KMS-11 (cell line): Measurements from ENCODE around the gene GPC3.
A peak's percentile ranks its signal among the peaks of the same experiment; 100 is the strongest.

ENCODE experiments used
- H2AFZ ChIP-seq: fragments of 200-600 bp; sonication (generic); 2 replicates; pipeline ENCODE4 v1.6.1; 2016; ENCODE audit warnings: antibody characterized with exemption, mixed run types, low read depth
- H3K27ac ChIP-seq: fragments of 200-600 bp; sonication (generic); 2 replicates; pipeline ENCODE4 v1.6.1; 2016; ENCODE audit warnings: mild to moderate bottlenecking, mixed run types
- H3K27me3 ChIP-seq: fragments of 200-600 bp; sonication (generic); 2 replicates; pipeline ENCODE4 v1.6.1; 2017; ENCODE audit warnings: mild to moderate bottlenecking, low read depth, mixed run types, moderate library complexity; ENCODE audit not compliant: insufficient read depth
- H3K36me3 ChIP-seq: fragments of 200-600 bp; sonication (generic); 2 replicates; pipeline ENCODE4 v1.6.1; 2017; ENCODE audit warnings: mild to moderate bottlenecking, mixed run types; ENCODE audit not compliant: insufficient read depth
- H3K4me1 ChIP-seq: fragments of 200-600 bp; sonication (generic); 2 replicates; pipeline ENCODE4 v1.6.1; 2016; ENCODE audit warnings: mild to moderate bottlenecking, low read depth, mixed run types; ENCODE audit not compliant: poor library complexity, severe bottlenecking
- H3K4me2 ChIP-seq: fragments of 200-600 bp; sonication (generic); 2 replicates; pipeline ENCODE4 v1.7.0; 2016; ENCODE audit warnings: mild to moderate bottlenecking, mixed run types
- H3K4me3 ChIP-seq: fragments of 200-600 bp; sonication (generic); IDR thresholded peaks from 2 replicates; pipeline ENCODE4 v1.6.1; 2017; ENCODE audit warnings: low read depth, low read length, mixed read lengths; ENCODE audit not compliant: insufficient read depth
- H3K79me2 ChIP-seq: fragments of 200-600 bp; sonication (generic); 2 replicates; pipeline ENCODE4 v1.6.1; 2016; ENCODE audit warnings: low read depth, mixed run types; ENCODE audit not compliant: insufficient read depth
- H3K9ac ChIP-seq: fragments of 200-600 bp; sonication (generic); 2 replicates; pipeline ENCODE4 v1.6.1; 2016; ENCODE audit warnings: mild to moderate bottlenecking, mixed run types
- H4K20me1 ChIP-seq: fragments of 200-600 bp; sonication (generic); 2 replicates; pipeline ENCODE4 v1.6.1; 2016; ENCODE audit warnings: mild to moderate bottlenecking, mixed run types; ENCODE audit not compliant: insufficient read depth
- TF ChIP-seq, protein P1 (sequence below): fragments of 200-600 bp; sonication (generic); conservative IDR thresholded peaks from 2 replicates; pipeline ENCODE4 v1.6.1; 2017; ENCODE audit warnings: low read depth, mild to moderate bottlenecking, antibody characterized with exemption, low read length, moderate library complexity, mixed read lengths

Gene GPC3

DNA sequence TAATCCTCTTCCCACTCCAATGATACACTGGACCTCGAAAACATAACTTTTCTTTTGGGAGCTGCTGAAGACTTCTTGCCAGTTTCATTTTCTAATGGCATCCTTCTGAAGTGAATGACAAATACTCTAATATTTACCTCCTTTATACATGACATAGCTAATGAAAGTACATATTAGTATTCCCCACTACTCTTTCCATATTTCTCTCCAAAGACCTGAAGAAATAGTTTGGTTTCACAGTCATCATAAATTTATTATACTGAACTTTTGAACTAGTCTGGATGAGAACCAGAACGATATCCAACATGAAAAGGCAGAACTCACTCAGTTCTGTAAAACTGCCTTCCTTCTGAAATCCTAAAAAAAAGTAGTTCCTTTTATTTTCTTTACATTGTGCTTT, 139.1 kb downstream of the GPC3 start:
- Histone ChIP-seq H4K20me1 (no peaks in the 10 kb centered on the region), H3K27me3 (no peaks in the 10 kb centered on the region), H3K4me3 (no peak overlapping the region), H3K79me2 (no peaks in the 10 kb centered on the region), H3K9ac (no peak overlapping the region), H3K4me1 (no peaks in the 10 kb centered on the region), H3K27ac (no peak overlapping the region), H3K4me2 (no peak overlapping the region), H2AFZ (no peak overlapping the region), H3K36me3 (no peaks in the 10 kb centered on the region)
- TF ChIP-seq, protein P1, sequence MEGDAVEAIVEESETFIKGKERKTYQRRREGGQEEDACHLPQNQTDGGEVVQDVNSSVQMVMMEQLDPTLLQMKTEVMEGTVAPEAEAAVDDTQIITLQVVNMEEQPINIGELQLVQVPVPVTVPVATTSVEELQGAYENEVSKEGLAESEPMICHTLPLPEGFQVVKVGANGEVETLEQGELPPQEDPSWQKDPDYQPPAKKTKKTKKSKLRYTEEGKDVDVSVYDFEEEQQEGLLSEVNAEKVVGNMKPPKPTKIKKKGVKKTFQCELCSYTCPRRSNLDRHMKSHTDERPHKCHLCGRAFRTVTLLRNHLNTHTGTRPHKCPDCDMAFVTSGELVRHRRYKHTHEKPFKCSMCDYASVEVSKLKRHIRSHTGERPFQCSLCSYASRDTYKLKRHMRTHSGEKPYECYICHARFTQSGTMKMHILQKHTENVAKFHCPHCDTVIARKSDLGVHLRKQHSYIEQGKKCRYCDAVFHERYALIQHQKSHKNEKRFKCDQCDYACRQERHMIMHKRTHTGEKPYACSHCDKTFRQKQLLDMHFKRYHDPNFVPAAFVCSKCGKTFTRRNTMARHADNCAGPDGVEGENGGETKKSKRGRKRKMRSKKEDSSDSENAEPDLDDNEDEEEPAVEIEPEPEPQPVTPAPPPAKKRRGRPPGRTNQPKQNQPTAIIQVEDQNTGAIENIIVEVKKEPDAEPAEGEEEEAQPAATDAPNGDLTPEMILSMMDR, result no peak

DNA sequence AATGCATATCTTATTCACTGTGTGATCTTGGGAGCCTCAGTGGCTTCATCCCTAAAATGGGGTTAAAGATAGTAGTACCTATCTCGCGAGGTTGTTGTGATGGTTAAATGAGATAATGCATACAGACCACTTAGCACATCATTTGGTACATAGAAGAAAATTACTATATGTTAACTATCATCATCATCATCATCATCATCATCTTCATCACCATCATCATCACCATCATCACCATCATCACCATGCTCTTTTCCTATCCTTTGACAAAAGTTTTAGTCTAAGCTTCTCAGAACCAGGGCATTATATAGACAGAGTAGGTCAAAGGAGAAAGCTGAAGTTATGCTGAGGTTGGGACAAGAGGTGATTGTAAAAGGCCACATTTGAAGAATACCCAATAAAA, 145.0 kb downstream of the GPC3 start:
- no peak overlapping the region for H3K27ac ChIP-seq
- no peak overlapping the region for H3K4me3 ChIP-seq
- TF ChIP-seq, protein P1, result no peak
- no peaks in the 10 kb centered on the region for H3K4me1 ChIP-seq
- H3K4me2 ChIP-seq, result no peak overlapping the region
- no peaks in the 10 kb centered on the region for H3K27me3 ChIP-seq
- H3K79me2 ChIP-seq, result no peaks in the 10 kb centered on the region
- H2AFZ ChIP-seq, result no peak overlapping the region
- H3K36me3 ChIP-seq, result no peaks in the 10 kb centered on the region
- H3K9ac ChIP-seq, result no peak overlapping the region
- H4K20me1 ChIP-seq, result no peaks in the 10 kb centered on the region

- Histone ChIP-seq H3K79me2 (no peaks in the 10 kb centered on the region), H3K4me1 (no peaks in the 10 kb centered on the region), H3K36me3 (no peaks in the 10 kb centered on the region), H3K9ac (no peak overlapping the region), H3K4me2 (no peak overlapping the region), H3K27ac (no peak overlapping the region), H2AFZ (no peak overlapping the region), H3K4me3 (no peak overlapping the region), H4K20me1 (no peaks in the 10 kb centered on the region), H3K27me3 (no peaks in the 10 kb centered on the region)
- TF ChIP-seq, protein P1, result peak; percentile 66
Observed at GRCh38 chrX:133838761-133839676, 146.4 kb downstream of the GPC3 start.

DNA sequence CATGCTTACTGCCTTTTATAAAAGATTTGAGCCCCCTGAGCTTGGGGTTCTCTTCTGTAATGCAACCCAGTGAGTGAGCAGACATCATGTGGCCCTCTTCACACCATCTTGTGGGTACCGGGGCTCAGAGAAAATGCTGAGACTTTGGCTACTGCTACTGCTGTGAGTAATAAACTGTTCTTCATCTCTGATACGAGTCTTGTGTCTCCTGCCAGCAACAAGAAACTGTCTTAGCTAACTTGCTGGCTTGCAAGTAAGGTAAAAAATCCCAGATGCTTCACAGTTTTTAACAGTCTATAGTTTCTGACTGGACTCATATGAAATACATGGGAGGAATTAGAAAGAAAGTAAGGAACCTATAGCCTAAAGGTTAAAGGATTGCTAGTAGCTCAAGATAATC, 148.3 kb downstream of the GPC3 start:
- Histone ChIP-seq H3K27me3 (no peaks in the 10 kb centered on the region), H3K4me2 (no peak overlapping the region), H3K79me2 (no peaks in the 10 kb centered on the region), H3K9ac (no peak overlapping the region), H3K27ac (no peak overlapping the region), H3K36me3 (no peaks in the 10 kb centered on the region), H3K4me1 (no peaks in the 10 kb centered on the region), H2AFZ (no peak overlapping the region), H3K4me3 (no peak overlapping the region), H4K20me1 (no peaks in the 10 kb centered on the region)
- TF ChIP-seq, protein P1, result no peak
